ENCODE data around the gene ZNF532.

ZNF532 gene

GRCh38 chr18:58951986-58952702 is 87.5 kb downstream of the ZNF532 start:
- FAIRE-seq, result no peak

- no peak for FAIRE-seq
Observed at GRCh38 chr18:58952858-58953257, 88.2 kb downstream of the ZNF532 start.

GRCh38 chr18:58953627-58954026 is 89.0 kb downstream of the ZNF532 start:
- no peak for FAIRE-seq

- FAIRE-seq, result no peak
Observed at GRCh38 chr18:58955001-58955400, 90.3 kb downstream of the ZNF532 start.

GRCh38 chr18:58955738-58956137 is 91.1 kb downstream of the ZNF532 start:
- no peak for FAIRE-seq

GRCh38 chr18:58958628-58959027 is 94.0 kb downstream of the ZNF532 start:
- no peak for FAIRE-seq

- no peak for FAIRE-seq
Observed at GRCh38 chr18:58960508-58960907, 95.8 kb downstream of the ZNF532 start.

GRCh38 chr18:58960946-58961722 is 96.5 kb downstream of the ZNF532 start:
- no peak for FAIRE-seq

- no peak for FAIRE-seq
Observed at GRCh38 chr18:58962336-58962735, 97.7 kb downstream of the ZNF532 start.

GRCh38 chr18:58965291-58966004 is 100.8 kb downstream of the ZNF532 start:
- no peak for FAIRE-seq

GRCh38 chr18:58966005-58966677 is 101.5 kb downstream of the ZNF532 start:
- no peak for FAIRE-seq

- no peak for FAIRE-seq
Observed at GRCh38 chr18:58966704-58967103, 102.0 kb downstream of the ZNF532 start.

GRCh38 chr18:58967751-58968254 is 103.1 kb downstream of the ZNF532 start:
- no peak for FAIRE-seq

- FAIRE-seq, result no peak
Observed at GRCh38 chr18:58970943-58971790, 106.5 kb downstream of the ZNF532 start.

- no peak for FAIRE-seq
Observed at GRCh38 chr18:58975296-58975695, 110.6 kb downstream of the ZNF532 start.

GRCh38 chr18:58975781-58976180 is 111.1 kb downstream of the ZNF532 start:
- no peak for FAIRE-seq

- no peak for FAIRE-seq
Observed at GRCh38 chr18:58977223-58977622, 112.5 kb downstream of the ZNF532 start.

- FAIRE-seq, result no peak
Observed at GRCh38 chr18:58977801-58978200, 113.1 kb downstream of the ZNF532 start.

GRCh38 chr18:58978916-58979315 is 114.2 kb downstream of the ZNF532 start:
- no peak for FAIRE-seq

- no peak for FAIRE-seq
Observed at GRCh38 chr18:58979615-58980014, 114.9 kb downstream of the ZNF532 start.

- no peak for FAIRE-seq
Observed at GRCh38 chr18:58980991-58981390, 116.3 kb downstream of the ZNF532 start.
